HG02981 (cell line): Measurements from ENCODE around the gene GXYLT2.
"Not testable (repeated sequence)": the region's sequence is repeated elsewhere in the genome, so short reads cannot be mapped to it uniquely, and the experiment has no call there.

Source experiments
- ATAC-seq: cut with Tn5 transposase; IDR thresholded peaks from one replicate; pipeline ENCODE4 v1.9.1; 2021; ENCODE audit warnings: mild to moderate bottlenecking, moderate library complexity; ENCODE audit not compliant: unreplicated experiment

Gene GXYLT2

GRCh38 chr3:72969766-72970165 is 81.9 kb downstream of the GXYLT2 start:
- no peak for ATAC-seq

DNA sequence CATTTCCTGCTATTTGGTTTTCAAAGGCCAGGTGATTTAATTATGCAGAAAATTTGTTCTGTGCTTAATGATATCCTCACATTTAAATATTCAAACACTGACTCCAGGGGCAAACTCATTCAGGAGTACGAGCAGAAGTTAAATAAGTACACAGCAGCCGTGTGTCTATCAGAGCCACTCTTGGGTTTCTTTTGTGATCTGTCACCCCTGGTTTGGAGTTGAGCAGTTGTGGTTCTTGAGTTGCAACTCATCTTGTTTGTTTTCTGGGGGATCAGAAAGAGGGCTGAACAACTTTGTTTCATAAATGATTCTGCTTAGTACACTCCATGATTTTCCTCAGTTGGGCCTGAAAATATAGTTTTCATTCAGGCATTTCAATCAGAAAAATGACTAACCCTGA is 83.1 kb downstream of the GXYLT2 start:
- ATAC-seq, result no peak

DNA sequence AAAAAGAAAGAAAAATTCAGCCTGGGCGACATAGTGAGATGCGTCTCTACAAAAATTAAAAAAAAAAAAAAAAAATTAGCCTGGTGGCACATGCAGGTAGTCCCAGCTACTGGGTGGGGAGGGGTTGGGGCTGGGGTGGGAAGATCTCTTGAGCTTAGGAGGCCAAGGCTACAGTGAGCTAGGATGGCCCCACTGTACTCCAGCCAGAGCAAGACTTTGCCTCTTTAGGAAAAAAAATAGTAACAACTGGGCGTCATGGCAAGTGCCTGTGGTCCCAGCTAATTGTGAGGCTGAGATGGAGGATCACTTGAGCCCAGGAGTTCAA is 84.8 kb downstream of the GXYLT2 start:
- no peak for ATAC-seq

DNA sequence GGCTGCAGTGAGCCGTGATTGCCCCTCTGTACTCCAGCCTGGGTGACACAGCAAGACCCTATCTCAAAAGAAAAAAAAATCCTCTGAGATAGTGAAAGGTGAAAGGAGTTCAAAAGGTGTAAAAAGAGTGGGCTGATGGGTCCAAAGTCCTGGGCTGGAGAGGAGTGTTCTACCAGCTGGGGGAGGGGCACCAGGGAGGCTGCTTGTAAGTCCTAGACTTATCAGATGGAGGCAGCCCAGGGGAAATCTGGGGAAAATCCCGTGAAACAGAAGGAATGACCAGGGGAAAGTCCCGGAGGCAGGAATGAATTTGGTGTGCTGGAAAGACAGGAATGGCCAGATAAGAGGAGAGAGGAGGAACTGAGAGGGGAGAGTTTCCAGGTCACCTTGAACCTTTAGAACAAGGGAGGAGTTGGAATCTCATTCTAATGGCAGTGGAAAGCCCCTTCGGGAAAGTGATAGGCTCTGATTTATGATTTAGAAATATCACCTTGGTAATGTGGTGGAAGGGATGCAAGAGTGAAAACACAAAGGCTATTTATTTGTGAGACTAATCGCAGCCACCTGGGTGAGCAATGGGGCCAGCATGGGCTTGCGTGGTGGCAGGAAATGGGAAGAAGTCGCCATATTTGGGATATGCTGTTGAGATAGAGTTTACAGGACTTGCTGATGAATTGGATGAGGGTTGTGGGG is 85.3 kb downstream of the GXYLT2 start:
- no peak for ATAC-seq

GRCh38 chr3:72973786-72974185 is 85.9 kb downstream of the GXYLT2 start:
- no peak for ATAC-seq

- ATAC-seq, result no peak
These were observed 87.1 kb downstream of the GXYLT2 start for GRCh38 chr3:72974956-72975355.

GRCh38 chr3:72976281-72976741 is 88.5 kb downstream of the GXYLT2 start:
- ATAC-seq, result no peak

- peak; percentile 58 for ATAC-seq
These were observed 89.4 kb downstream of the GXYLT2 start for GRCh38 chr3:72977060-72977808.

DNA sequence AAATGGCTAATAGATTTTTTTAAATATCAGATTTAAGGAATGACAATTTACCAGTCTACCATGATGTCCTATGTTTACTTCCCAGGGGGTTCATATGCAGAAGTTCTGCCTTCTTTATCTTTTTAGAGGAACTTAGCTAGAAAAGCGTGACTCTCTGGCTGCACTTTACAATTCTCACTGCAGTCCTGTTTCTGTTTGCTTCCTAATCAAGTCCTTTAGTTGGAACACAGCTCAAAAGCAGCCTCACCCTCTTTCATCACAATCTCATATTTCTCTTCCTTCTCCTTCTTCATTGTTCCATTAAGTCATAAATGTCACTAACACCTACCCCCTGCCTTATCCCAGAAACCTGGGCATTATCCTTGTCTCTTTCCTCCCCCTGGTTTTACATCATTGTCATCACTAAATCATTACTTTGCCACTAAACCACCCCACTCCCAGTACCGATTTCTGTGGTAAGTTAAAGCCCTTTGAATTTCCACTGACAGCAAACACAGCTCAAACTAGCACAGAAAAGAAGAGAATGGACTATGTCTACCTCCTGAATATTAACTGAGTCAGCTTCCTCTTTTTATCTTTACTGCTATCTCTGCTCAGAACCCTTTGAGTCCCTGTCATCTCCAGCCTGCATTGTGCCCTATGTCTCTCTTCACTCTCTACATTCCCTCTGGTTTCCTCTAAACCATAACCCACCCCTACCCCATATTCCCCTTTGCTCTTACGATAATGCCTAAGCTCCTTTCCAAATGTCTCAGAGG is 94.9 kb downstream of the GXYLT2 start:
- ATAC-seq, result no peak

DNA sequence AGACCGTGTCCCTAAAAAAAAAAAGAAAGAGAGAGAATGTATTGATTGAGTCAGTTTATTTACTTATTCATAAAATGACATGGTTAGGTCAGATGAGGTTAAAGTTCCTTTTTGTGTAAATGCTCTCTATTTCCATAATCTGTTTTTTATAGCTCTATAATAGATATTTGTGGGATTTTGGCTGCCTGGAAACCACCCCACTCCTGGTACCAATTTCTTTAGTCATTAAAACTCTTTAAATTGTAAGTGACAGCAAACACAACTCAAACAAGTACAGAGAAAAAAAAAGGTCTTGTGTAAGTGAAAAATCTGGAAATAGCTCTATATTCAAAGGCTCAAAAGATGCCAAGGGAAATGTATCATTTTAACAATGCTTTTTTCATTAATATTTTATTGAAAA is 97.7 kb downstream of the GXYLT2 start:
- no peak for ATAC-seq

DNA sequence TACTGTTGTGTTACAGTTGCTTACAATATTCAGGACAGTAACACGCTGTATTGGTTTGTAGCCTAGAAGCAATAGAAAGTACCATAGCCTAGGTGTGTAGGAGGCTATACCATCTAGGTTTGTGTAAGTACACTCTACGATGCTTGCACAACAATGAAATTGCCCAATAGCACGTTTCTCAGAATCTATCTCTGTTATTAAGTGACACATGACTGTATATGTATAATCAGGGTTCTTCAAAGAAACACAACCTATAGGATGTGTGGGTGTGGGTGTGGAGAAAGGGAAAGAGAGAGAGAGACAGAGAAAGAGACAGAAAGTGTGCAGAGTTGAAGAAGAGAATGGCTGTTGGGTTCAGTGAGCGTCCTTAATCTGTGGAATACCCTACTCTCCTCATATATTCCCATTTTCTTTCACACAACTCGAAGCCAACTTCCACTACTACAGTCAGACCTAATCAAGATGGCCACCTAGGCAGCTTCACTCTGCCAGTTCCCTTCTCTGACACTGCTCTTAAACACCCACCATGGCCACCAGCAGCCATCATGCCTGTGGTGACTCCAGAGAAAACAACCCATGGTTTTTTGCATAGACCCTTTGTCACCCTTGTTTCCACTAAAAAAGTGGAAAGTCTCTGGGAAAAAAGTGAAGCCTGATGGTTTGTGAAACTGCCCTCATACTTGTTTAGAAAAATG is 103.0 kb downstream of the GXYLT2 start:
- ATAC-seq, result no peak

- ATAC-seq, result no peak
These were observed 103.7 kb downstream of the GXYLT2 start for GRCh38 chr3:72991522-72991921.

DNA sequence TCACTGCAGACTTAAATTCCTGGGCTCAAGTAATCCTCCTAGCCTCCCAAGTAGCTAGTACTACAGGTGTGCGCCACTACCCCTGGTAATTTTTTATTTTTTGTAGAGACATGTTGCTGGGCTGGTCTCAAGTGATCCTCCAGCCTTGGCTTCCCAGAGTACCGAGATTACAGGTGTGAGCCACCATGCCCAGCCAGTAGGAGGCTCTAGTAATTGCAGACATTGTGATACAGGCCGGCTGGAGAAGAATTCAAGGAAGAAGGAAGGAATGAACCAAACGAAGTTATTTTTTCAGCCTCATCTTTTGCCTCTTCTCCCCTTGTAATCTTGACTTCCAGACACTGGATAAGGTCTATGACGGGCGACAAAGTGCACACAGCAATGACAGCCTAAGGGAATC is 105.5 kb downstream of the GXYLT2 start:
- no peak for ATAC-seq

DNA sequence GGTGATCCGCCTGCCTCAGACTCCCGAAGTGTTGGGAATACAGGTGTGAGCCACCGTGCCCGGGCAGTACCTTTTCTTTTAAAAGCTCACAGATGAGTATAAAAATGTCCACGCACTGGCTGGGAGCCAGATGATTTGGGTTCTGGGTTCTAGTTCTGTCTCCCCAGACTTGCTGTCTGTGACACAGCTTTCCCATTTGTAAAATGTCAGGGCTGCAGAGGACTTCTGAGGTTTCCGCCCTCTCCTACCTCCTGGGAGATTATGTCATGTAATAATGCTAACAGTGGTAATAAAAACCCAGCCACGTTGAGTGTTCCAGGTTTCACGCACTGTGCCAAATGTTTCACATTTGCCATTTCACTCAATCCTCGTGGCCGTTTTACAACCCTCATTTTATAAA is 107.5 kb downstream of the GXYLT2 start:
- ATAC-seq, result no peak

DNA sequence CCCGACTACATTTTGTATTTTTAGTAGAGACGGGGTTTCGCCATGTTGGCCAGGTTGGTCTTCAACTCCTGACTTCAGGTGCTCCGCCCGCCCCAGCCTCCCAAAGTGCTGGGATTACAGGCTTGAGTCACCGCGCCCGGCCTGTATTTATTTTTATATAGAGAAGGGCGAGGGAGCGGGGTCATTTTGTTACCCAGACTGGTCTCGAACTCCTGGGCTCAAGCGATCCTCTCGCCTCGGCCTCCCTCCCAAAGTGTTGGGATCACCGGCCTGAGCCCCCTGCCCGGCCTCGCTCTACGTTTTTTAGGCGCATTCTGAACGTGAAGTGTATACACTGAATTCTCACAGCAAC is 108.3 kb downstream of the GXYLT2 start:
- no peak for ATAC-seq

- ATAC-seq, result peak; percentile 87
These were observed 108.9 kb downstream of the GXYLT2 start, which contains the start of gene PPP4R2 for GRCh38 chr3:72996473-72997333. Gene PPP4R2, plus strand, starts transcription at chr3:72996811. Its CDS starts 227 bp downstream, at chr3:72997038.

DNA sequence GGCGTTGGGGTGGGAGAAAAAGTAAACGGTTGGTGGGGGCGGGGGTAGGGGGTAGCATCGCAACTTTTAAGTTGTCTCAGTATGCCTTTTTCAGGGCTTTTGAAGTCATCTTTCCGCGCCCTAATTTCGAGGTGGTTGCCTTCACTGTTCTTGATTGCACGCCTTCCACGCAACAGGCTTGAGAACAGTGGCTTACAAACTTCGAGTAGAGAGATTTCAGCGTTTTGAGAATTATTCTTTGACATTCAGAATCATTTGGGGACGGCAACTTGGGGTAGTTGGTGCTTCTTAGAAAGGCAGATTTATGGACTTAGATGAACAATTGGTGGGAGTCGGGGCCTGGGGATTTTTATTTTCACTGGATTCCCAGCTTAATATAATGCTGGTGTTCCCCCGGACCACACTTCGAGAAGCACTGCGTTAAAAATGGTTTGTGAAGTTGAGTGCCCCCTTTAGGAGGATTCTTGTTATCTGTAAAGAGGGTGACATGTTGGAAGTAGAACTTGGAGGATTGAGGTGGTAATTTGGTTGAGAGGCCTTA is 109.6 kb downstream of the GXYLT2 start:
- no peak for ATAC-seq

DNA sequence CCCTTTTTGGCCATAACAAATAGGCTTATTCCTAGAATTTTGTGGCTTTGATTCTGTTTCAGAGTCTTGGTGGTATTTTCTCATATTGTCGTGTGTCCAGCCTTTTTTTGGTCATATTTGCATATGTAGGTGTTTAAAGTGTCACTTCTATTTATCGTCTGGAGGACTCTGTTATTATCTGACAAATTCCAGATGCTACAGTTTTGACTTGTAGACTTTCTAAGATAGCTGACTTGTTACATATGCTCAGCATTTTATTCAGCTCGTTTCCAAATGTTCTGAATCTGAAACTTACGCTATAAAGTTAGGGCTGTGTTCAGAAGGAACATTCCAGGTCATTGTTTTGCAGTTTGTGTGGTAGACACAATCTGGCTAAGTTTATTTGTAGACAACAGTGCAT is 110.6 kb downstream of the GXYLT2 start:
- ATAC-seq, result no peak

- no peak for ATAC-seq
These were observed 112.1 kb downstream of the GXYLT2 start for GRCh38 chr3:72999951-73000350.

DNA sequence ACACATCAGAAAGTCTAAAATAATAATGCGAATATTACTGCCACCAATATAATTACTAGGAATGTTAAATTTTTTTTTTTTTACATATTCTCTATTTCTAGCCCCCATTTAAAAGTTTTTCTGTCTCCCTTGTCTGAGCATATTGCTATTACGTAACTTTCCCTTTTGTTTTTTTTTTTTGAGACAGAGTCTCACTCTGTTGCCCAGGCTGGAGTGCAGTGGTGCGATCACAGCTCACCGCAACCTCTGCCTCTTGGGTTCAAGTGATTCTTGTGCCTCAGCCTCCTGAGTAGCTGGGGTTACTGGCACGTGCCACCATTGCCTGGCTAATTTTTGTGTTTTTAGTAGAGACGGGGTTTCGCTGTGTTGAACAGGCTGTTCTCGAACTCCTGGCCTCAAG is 115.2 kb downstream of the GXYLT2 start:
- not testable (repeated sequence) for ATAC-seq
